Limb (tissue), 2 donors: ENCODE measurements around the gene GOLGA8T.
"Not testable (repeated sequence)": the region's sequence is repeated elsewhere in the genome, so short reads cannot be mapped to it uniquely, and the experiment has no call there.

Source experiments
- DNase-seq, 2 donors: peaks; one replicate each; pipeline ENCODE4 v3.0.0-alpha.2; 2016; ENCODE audit errors: extremely low spot score in 2 of 2

The GOLGA8T gene

GRCh38 chr15:30134751-30135150 is at the start of gene GOLGA8T:
Gene GOLGA8T, plus strand, starts transcription at chr15:30135051. Its CDS starts 98 bp downstream, at chr15:30135149.
- not testable (repeated sequence) for DNase-seq

- not testable (repeated sequence) for DNase-seq
Measured at GRCh38 chr15:30097827-30098226, 37.0 kb upstream of the GOLGA8T start.

- not testable (repeated sequence) for DNase-seq
Measured at GRCh38 chr15:30102890-30103289, 32.0 kb upstream of the GOLGA8T start.

- not testable (repeated sequence) for DNase-seq
Measured at GRCh38 chr15:30103941-30104507, 30.8 kb upstream of the GOLGA8T start.

GRCh38 chr15:30110591-30110990 is 24.3 kb upstream of the GOLGA8T start:
- not testable (repeated sequence) for DNase-seq

- DNase-seq = peak in 1 of 2 donors; percentile 0
Measured at GRCh38 chr15:30130066-30130465, 4.8 kb upstream of the GOLGA8T start.

GRCh38 chr15:30143246-30143645 is 8.4 kb downstream of the GOLGA8T start:
- DNase-seq = not testable (repeated sequence)

- DNase-seq = not testable (repeated sequence)
Measured at GRCh38 chr15:30149891-30150290, 15.0 kb downstream of the GOLGA8T start.

GRCh38 chr15:30162479-30163357 is 27.9 kb downstream of the GOLGA8T start:
- DNase-seq = not testable (repeated sequence)

GRCh38 chr15:30163759-30164158 is 28.9 kb downstream of the GOLGA8T start:
- DNase-seq = not testable (repeated sequence)

GRCh38 chr15:30164257-30164656 is 29.4 kb downstream of the GOLGA8T start:
- not testable (repeated sequence) for DNase-seq

GRCh38 chr15:30167403-30167802 is 32.6 kb downstream of the GOLGA8T start:
- DNase-seq = not testable (repeated sequence)

GRCh38 chr15:30167886-30168285 is 33.0 kb downstream of the GOLGA8T start:
- not testable (repeated sequence) for DNase-seq

- DNase-seq = not testable (repeated sequence)
Measured at GRCh38 chr15:30171452-30171851, 36.6 kb downstream of the GOLGA8T start.

GRCh38 chr15:30173041-30173608 is 38.3 kb downstream of the GOLGA8T start:
- DNase-seq = peak in 1 of 2 donors; percentile 18

- DNase-seq = peak in 1 of 2 donors; percentile 15
Measured at GRCh38 chr15:30175291-30175690, 40.4 kb downstream of the GOLGA8T start.

- DNase-seq = not testable (repeated sequence)
Measured at GRCh38 chr15:30176613-30177012, 41.8 kb downstream of the GOLGA8T start.

- DNase-seq = not testable (repeated sequence)
Measured at GRCh38 chr15:30179814-30180213, 45.0 kb downstream of the GOLGA8T start.

GRCh38 chr15:30185495-30185894 is 50.6 kb downstream of the GOLGA8T start:
- DNase-seq = not testable (repeated sequence)

- DNase-seq = not testable (repeated sequence)
Measured at GRCh38 chr15:30187429-30187828, 52.6 kb downstream of the GOLGA8T start.

GRCh38 chr15:30189754-30190153 is 54.9 kb downstream of the GOLGA8T start:
- not testable (repeated sequence) for DNase-seq

GRCh38 chr15:30191143-30191542 is 56.3 kb downstream of the GOLGA8T start:
- not testable (repeated sequence) for DNase-seq
